Testis (tissue), 2 donors: ENCODE data around the gene DLG2.

Experiments
- POLR2A ChIP-seq: fragments of 450-650 bp; IDR thresholded peaks from one replicate; pipeline ENCODE4 v1.6.1; 2017; ENCODE audit warnings: antibody characterized with exemption, mild to moderate bottlenecking, moderate library complexity
- TF ChIP-seq, protein P1 (sequence below), 3 experiments: fragments of 450-650 bp in 2 of 3; fragments of 200-600 bp in 1 of 3; sonication (generic) in 1 of 3; IDR thresholded peaks; one replicate each; pipeline ENCODE4 v1.5.1; 2016 to 2019; ENCODE audit warnings: antibody characterized with exemption in 3 of 3, mild to moderate bottlenecking in 2 of 3, moderate library complexity in 1 of 3

DNA sequence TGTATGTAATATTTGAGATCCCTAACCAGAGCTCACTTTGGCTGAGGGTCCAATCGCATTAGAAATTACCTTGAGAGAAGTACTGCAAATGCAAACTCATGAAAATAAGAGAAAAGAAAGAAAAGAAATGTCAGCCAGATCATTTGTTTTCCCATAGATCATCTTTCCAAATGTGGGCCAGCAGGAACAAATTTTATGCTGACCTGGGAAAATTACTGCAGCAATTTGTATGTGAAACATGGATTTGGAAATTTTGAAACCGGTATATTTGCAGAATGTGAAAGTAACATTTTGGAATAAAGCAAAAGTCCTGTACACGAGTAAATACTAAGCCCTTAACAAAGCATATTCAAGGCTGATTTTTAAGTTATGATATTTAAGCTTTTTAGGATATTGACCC, 1282.1 kb downstream of the DLG2 start:
- TF ChIP-seq, protein P1, sequence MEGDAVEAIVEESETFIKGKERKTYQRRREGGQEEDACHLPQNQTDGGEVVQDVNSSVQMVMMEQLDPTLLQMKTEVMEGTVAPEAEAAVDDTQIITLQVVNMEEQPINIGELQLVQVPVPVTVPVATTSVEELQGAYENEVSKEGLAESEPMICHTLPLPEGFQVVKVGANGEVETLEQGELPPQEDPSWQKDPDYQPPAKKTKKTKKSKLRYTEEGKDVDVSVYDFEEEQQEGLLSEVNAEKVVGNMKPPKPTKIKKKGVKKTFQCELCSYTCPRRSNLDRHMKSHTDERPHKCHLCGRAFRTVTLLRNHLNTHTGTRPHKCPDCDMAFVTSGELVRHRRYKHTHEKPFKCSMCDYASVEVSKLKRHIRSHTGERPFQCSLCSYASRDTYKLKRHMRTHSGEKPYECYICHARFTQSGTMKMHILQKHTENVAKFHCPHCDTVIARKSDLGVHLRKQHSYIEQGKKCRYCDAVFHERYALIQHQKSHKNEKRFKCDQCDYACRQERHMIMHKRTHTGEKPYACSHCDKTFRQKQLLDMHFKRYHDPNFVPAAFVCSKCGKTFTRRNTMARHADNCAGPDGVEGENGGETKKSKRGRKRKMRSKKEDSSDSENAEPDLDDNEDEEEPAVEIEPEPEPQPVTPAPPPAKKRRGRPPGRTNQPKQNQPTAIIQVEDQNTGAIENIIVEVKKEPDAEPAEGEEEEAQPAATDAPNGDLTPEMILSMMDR (IDR thresholded peaks at IDR 0.05), result no peak
- TF ChIP-seq POLR2A, result no peak
